GM18517 (cell line): ENCODE measurements around the gene FAM163B.

Experiments
- ATAC-seq: cut with Tn5 transposase; IDR thresholded peaks from one replicate; pipeline ENCODE4 v1.9.1; 2021; ENCODE audit warnings: mild to moderate bottlenecking, moderate library complexity; ENCODE audit not compliant: unreplicated experiment

FAM163B gene

GRCh38 chr9:133609311-133610098, at the start of gene FAM163B:
Gene FAM163B, minus strand, starts transcription at chr9:133609389. Its CDS starts 29,166 bp downstream, at chr9:133580223.
- ATAC-seq = no peak

- no peak for ATAC-seq
Measured at GRCh38 chr9:133657120-133657661, 48.0 kb upstream of the FAM163B start.

- ATAC-seq = no peak
Measured at GRCh38 chr9:133656211-133657119, 47.3 kb upstream of the FAM163B start.

- no peak for ATAC-seq
Measured at GRCh38 chr9:133655701-133656100, 46.5 kb upstream of the FAM163B start.

- no peak for ATAC-seq
Measured at GRCh38 chr9:133654736-133655657, 45.8 kb upstream of the FAM163B start.

- no peak for ATAC-seq
Measured at GRCh38 chr9:133653638-133654037, 44.4 kb upstream of the FAM163B start.

- ATAC-seq = no peak
Measured at GRCh38 chr9:133650026-133650425, 40.8 kb upstream of the FAM163B start.

- no peak for ATAC-seq
Measured at GRCh38 chr9:133649194-133649593, 40.0 kb upstream of the FAM163B start.

- no peak for ATAC-seq
Measured at GRCh38 chr9:133647765-133648469, 38.7 kb upstream of the FAM163B start.

GRCh38 chr9:133647148-133647547, 38.0 kb upstream of the FAM163B start:
- ATAC-seq = no peak

GRCh38 chr9:133645021-133645765, 36.0 kb upstream of the FAM163B start:
- ATAC-seq = no peak

GRCh38 chr9:133643978-133644760, 35.0 kb upstream of the FAM163B start:
- no peak for ATAC-seq

- no peak for ATAC-seq
Measured at GRCh38 chr9:133643362-133643755, 34.2 kb upstream of the FAM163B start.

GRCh38 chr9:133642708-133643361, 33.6 kb upstream of the FAM163B start:
- no peak for ATAC-seq

- ATAC-seq = no peak
Measured at GRCh38 chr9:133641861-133642595, 32.8 kb upstream of the FAM163B start.

GRCh38 chr9:133641396-133641655, 32.1 kb upstream of the FAM163B start:
- ATAC-seq = no peak

- ATAC-seq = no peak
Measured at GRCh38 chr9:133640580-133641395, 31.6 kb upstream of the FAM163B start.
